Activated CD8-positive, alpha-beta memory T cell treated with anti-CD3 and anti-CD28 coated beads, Interleukin-2, amount 50 U/mL, for 1 hour (primary cell): ENCODE data around the gene TRIM46.
A peak's percentile ranks its signal among the peaks of the same experiment; 100 is the strongest.

Experiments
- DNase-seq: peaks from one replicate; pipeline ENCODE4 v3.0.0-alpha.2; 2020; ENCODE audit errors: extremely low read depth

The TRIM46 gene, protein sequence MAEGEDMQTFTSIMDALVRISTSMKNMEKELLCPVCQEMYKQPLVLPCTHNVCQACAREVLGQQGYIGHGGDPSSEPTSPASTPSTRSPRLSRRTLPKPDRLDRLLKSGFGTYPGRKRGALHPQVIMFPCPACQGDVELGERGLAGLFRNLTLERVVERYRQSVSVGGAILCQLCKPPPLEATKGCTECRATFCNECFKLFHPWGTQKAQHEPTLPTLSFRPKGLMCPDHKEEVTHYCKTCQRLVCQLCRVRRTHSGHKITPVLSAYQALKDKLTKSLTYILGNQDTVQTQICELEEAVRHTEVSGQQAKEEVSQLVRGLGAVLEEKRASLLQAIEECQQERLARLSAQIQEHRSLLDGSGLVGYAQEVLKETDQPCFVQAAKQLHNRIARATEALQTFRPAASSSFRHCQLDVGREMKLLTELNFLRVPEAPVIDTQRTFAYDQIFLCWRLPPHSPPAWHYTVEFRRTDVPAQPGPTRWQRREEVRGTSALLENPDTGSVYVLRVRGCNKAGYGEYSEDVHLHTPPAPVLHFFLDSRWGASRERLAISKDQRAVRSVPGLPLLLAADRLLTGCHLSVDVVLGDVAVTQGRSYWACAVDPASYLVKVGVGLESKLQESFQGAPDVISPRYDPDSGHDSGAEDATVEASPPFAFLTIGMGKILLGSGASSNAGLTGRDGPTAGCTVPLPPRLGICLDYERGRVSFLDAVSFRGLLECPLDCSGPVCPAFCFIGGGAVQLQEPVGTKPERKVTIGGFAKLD

DNA sequence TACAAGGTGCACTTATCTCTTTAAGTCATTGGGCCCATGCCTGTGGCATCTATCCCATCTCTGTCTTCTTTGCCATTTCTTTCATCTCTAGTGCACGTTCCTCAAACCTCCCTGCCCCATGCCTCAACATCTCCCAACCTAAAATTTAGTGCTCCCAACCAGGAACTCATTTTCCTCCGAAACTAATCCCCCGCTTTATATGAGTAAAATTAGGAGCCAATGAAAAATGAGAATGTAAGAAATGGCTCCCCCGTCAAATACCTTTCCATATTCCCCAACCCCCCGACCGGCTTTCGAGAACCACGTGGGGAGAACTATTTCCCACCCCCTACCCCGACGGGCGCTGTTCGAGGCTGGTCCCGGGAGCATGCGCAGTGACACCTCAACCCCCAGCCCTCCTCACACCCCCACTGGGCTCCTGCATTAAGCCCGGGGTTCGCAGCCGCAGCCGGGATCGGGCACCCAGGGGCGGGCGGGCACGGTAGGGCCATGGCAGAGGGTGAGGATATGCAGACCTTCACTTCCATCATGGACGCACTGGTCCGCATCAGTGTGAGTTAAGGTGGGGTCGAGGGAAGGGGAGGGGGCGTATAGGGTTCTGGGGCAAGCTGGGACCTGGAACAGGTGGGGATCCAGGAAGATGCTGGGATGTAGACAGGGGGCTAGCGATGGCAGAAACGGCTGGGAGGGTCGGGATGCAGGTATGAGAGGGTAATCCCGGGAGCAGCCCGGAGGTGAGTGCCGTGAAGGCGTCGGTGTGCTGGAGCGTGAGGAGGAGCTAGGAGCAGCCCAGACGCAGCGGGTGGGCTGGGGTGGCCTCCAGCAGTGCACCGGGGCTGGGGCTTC, at the start of gene TRIM46:
TRIM46 (plus strand) TSS at position 372 of the 846 bp plus-strand sequence; CDS start at position 490, 118 bp downstream.
- no peak for DNase-seq

DNA sequence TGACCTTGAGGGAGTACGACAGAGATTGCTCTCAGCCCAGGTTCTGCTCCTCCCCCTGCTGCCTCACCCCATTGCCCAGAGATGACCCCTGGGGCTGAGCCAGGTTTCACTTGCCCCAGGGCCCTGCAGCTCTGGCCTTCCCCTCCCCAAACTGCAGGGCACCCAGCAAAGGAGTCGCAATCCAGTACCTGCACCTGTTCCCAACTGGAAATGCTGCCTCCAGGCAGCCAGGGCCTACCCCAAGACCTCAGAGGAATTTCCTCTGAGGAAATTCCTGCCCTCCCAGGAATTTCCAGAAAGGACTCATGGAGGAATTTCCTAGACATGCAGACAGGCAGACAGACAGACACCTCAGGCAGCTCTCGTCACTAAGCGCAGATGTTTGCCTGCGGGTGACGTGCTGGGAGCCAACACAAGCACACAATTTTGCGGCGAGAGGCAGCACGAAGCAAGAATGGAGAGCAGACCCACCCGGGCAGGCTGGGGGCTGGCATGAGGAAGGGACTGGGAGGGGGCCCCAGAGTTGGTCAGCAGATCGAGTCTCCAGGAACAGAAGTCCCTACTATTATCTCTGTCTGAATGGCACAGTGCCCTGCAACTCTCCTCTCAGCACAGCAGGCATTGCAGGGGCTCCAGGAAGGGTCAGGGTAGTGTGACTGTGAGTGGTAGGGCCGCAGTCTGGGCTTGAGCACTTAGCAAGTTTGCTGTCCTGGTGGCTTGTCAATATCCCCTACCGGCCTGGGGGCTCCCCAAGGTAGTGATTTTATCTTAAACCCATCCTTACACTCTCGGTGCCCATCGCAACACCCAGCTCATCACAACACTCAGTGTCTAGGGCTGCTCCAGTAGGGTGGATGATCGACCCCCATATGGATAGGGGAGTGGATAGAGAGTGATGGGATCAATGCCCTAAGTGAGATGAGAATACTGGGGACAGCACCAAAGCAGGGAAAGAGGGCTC, 48.9 kb upstream of the TRIM46 start:
- DNase-seq, result no peak

DNA sequence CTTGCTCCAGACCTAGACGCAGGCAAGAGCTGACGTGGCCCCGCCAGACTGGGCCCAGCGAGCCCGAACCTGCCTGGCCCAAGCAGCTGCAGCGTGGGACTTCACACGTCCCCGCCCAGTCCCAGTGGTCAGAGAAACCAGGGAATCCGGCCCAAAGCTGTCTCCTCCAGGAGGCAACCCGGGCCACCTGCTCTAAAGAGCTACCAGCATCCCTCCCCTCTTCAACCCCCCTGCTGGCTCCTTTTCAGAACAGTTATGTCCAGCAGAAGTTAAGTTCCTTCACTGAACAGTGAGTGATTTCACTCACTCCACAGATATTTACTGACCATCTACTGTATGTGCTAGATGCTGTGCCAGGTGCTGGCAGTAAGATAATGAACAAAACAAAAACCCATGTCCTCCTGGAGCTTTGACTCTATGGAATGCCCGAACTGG, 48.1 kb upstream of the TRIM46 start:
- DNase-seq, result no peak

DNA sequence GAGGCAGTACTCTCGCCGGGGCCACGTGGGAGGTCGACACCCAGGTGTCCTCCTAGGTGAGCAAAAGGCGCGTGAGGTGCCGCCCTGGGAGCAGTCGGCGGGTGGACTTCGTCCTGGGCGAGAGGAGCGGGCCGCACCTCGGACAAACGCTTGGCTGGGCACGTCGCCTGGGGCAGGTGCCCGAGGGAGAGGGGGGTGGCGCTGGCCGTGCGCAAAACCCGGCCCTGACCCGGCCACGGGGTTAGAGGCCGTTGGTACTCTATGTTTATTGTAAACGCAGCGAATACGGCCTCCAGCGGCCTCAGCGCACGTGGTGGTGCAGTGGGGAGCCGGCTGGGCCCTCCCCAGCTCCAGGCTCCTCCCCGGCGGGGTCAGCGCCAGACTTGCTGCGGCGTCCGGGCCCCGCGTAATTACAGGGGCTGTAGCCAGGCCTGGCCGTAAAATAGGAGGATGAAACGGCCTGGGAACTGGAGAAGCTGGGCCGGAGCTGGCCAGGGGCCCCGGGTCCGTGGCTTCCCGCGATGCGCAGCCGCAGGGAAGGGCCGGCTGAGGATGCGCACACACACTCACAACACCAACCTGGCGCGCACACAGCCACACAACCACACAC, 47.6 kb upstream of the TRIM46 start:
- DNase-seq, result no peak

DNA sequence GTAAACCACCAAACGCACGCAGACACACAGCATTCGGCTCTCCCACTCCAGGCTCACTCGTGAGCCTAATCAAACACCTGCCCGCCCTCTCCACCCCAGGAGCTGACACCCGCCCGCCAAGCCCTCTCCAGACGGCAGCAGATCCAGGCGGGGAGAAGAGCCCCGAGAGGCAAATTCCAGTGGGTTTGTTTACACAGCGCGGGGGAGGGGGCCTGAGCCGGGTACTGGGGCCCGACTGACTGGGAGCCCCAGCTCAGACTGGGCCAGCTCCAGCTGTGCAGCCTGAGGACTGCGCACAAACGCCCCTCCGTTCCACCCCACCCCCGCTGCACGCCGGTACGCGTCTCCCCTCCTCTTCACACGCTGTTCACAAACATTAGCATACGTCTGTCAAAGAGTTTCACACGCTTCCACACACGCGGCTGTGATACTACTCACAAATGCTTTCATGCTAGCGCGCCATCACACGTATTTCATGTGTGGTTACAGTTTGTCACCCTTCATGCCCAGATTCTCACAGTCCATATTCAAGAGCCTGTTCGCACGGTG, 47.0 kb upstream of the TRIM46 start:
- DNase-seq, result no peak

DNA sequence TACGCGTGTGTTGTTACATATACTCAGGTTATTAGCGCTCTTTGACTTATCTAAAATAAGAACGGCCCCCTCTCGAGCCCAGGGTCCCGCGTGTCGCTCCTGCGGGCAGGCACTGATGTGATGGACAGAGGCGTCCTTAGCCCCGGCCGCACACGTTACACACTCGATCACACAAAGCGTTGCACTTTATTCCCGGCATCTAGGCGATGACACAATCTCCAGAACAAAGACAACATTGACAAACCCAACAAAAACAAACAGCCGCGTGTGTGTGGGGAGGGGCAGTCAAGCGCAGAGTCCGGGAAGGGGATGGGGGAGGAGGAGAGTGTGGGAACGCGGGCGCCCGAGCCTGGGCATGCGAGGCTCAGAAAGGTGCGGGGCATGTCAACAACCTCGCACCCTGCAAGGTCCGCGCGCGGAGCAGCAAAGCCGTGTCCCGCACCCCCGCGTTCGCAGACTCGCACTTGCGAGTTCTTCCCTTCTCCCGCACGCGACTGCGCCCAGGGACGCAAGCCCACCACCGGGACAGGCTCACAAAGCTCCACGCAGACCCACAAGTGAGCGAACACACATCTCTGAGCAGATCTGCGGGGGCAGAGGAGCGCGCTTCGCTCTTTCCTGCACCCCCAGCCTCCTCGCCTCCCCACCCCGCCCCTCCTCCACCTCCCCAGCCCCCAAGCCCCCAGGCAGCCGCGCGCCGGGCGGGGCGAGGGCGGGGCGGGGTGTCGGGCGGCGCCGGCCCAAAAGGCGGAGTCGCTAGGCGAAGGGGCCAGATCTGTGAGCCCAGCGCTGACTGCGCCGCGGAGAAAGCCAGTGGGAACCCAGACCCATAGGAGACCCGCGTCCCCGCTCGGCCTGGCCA, 46.3 kb upstream of the TRIM46 start, which contains the start of gene EFNA1:
EFNA1 (plus strand) TSS at position 772 of the 862 bp plus-strand sequence. CDS start 102 bp downstream, outside the sequence.
- no peak for DNase-seq

DNA sequence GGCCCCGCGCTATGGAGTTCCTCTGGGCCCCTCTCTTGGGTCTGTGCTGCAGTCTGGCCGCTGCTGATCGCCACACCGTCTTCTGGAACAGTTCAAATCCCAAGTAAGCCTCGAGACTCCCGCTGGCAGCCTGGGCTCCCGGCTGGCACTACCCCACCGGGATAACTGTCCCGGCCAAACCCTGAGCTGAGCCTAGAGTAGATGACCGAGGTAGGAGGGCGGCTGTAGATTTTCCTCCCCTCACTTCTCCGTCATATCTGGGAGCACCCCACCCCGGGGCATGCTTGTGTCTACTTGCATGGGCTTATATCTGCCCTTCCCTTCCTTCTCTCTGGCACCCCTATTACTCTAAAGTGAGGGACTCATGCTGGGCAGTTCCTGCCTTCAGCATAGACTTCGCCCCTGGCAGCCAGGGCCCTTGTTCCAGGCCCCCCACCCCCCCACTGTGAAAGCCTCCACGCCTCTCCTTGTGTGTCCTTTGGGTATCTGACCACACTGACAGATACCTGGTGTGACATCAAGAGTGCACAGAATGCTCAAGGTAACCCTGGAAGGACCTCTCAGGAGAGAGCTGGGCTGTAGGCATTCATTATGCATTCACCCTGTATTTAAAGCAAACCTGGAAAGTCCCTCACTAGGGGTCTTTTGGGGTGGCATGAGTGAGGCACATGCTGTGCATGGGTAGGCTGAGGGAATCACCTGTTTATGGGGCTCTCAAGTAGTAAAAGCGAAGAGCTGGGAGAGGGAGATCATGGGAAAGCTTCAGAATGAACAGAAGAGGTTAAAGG, 45.5 kb upstream of the TRIM46 start:
- DNase-seq, result no peak

DNA sequence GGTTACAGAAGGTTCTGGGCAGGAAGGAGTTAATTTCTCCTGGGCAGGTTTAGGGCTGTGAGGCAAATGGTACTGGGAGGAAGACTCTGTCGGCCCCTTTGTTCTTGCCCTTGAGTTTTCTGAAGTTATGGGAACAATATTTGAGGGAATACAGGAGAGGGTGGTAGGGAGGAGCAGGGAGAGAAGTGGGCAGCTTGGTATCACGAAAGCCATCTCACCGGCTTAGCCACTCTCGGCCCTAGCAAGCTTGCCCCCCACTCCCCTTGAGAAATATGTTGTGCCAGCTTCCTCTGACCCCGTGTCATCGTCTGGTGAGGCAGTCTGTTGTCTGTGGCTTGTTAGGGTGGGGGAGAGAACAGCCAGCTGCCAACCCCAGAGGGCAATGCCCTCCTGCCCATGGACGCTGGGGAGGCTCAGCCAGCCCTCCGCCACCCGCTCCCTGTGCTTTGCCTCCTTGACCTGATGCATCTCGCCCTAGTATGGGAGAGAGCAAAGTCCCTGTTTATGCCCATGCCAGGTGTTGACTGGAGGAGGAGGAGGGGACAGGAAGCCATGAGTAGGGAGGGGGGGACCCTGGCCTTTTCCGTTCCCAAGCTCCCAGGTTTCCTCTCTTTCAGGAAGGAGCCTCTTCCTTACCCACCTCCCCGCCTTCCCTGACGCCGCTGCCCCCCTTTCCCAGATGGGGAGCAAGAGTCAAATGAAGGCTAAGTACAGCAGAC, 44.7 kb upstream of the TRIM46 start:
- DNase-seq, result no peak

DNA sequence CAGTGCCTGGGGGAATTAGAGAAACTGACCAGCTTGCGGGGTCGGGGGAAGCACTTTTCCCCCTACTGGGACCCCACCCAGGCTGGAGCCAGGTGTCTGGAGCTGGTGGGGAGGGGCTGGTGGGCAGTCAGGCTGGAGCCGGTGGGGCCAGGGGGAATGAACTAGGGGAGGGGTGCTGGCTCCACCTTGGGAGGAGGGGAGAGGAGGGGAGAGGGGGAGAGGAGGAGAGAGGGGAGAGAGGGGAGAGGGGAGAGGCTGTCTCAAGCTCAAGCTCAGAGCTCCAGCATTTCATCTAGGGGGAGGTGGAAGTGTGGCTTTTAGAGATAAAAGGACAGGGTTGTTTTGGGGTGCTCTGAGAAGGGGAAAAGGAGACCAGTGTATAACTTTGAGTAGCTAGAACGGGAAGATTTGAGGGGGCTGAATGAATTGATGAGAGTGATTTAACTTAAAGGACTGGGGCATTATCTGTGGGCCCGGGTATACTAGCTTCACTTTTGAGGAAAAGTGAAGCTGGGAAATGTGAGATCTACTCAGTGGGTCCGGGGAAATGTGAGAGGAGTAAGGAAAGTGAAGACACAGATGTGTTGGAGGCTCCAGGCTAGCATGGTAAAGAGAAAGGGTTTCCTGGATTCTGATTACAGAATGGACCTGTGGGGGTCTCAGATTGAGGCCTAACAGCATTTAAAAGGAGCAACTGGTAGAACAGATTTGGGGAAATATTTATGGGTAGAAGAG, 43.2 kb upstream of the TRIM46 start:
- no peak for DNase-seq

DNA sequence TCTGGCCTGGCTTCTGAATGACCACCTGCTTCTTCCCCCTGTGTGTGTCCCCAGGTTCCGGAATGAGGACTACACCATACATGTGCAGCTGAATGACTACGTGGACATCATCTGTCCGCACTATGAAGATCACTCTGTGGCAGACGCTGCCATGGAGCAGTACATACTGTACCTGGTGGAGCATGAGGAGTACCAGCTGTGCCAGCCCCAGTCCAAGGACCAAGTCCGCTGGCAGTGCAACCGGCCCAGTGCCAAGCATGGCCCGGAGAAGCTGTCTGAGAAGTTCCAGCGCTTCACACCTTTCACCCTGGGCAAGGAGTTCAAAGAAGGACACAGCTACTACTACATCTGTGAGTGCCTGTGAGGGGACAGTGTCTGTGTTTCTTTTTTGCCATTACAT, 42.4 kb upstream of the TRIM46 start:
- DNase-seq, result no peak

DNA sequence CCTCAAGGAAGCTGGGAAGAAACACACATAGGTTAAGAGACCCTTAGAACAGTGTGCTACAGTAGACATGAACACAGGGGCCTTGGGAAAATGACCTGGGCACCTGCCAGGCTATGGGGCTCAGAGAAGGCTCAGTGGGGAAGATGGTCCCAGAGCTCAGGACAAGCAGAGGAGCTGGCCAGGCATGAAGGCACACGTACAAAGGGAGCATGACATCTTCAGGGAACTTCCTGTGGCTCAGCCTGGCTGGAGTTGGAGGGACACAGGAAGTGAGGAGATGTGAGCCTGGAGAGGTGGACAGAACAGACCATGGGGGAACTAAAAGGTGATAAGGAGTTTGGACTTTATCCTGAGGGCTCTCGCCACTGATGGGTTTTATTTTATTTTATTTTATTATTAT, 41.8 kb upstream of the TRIM46 start:
- DNase-seq, result no peak

DNA sequence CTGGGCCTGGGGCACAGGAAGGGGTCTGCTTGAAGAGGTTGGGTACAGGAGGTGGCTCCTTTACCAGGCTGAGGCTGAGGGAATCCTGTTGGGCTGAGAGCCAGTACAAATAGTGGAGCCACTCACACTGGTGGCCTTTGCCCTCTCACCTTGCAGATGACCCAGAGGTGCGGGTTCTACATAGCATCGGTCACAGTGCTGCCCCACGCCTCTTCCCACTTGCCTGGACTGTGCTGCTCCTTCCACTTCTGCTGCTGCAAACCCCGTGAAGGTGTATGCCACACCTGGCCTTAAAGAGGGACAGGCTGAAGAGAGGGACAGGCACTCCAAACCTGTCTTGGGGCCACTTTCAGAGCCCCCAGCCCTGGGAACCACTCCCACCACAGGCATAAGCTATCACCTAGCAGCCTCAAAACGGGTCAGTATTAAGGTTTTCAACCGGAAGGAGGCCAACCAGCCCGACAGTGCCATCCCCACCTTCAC, 39.8 kb upstream of the TRIM46 start:
- DNase-seq, result no peak

DNA sequence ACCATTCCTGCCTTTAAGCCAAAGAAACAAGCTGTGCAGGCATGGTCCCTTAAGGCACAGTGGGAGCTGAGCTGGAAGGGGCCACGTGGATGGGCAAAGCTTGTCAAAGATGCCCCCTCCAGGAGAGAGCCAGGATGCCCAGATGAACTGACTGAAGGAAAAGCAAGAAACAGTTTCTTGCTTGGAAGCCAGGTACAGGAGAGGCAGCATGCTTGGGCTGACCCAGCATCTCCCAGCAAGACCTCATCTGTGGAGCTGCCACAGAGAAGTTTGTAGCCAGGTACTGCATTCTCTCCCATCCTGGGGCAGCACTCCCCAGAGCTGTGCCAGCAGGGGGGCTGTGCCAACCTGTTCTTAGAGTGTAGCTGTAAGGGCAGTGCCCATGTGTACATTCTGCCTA, 39.3 kb upstream of the TRIM46 start:
- DNase-seq, result no peak

DNA sequence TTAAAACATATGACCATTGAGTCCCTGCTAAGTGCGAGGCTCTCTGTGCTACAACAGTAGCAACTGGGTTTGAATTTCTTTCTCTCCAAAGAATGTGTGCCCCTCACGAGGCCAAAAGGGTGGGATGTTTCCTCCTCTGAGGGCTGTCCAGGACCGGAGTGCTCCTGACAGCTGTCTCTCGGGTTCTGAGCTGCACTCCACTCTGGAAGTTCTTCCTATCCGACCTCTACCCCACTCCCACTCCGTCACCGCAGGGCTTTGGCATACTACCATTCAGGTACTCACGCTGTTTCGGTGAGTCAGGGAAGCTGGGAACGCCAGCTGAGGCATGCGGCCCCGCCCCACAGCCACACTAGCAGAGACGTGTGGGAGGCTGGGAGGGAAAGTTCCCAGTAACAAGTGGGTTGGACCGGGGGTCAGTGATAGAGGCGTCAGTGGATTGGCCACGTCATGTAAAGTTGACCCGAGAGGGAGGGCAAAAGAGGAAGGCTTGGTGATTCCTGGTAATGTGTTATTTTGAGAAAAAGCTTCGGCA, 38.7 kb upstream of the TRIM46 start:
- no peak for DNase-seq

DNA sequence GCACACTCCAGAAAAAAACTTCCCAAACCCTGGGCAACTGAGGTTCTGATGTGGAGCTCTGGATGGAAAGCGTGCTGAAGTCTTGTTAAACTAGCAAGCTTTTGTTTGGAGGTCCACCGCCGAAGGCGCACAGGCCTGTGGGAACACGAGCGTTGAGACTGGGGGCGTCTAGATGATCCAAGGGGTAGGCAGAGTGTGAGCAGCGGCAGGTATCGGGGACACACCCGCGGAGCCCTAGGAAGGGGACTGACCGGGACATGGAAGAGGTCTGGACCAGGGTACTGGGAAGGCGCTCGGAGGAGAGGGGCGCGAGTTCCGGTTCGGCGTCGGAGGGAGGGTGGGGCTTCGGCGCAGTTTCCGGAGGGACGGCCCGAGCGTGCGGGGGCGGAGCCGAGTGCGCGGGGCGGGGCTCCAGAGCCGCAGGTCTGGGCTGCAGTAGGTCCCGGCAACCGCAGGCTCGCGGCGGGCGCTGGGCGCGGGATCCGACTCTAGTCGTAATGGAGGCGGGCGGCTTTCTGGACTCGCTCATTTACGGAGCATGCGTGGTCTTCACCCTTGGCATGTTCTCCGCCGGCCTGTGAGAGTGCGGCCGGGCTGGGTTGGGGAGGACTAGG, 38.1 kb upstream of the TRIM46 start, which contains the start of gene SLC50A1:
SLC50A1 (plus strand) TSS at position 438 of the 614 bp plus-strand sequence; CDS start at position 498, 60 bp downstream.
- peak; percentile 68 for DNase-seq

DNA sequence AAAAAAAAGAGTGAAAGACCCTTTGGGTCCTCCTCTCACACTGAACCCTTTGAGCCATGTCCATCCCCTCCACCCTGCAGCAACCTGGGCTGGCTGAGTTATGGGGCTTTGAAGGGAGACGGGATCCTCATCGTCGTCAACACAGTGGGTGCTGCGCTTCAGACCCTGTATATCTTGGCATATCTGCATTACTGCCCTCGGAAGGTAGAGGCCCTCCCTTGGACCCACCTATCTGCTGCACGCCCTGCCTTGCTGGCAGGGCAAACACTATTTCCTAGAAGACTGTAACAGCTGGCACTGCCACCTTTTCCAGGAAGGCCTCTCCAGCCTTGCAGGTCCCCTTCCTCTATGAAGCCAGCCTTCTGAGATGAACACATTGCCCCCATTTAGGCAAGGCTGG, 36.9 kb upstream of the TRIM46 start:
- DNase-seq, result no peak
